HepG2 (cell line): ENCODE results near the gene WDR43. TPM values are rescaled to one million over a fixed set of nuclear protein-coding genes. Genes with fewer than 3 reads are reported as not detected.

Experiments used
- ATAC-seq: fragments of 200-7000 bp; cut with Tn5 transposase; 3 replicates; pipeline ENCODE4 v1.9.1; 2020; ENCODE audit warnings: mild to moderate bottlenecking, moderate library complexity
- BruUV-seq: library from RNA; stranded (reverse); fragments of 400-500 nt; replicated peaks from 2 replicates; lab custom pipeline; 2021; lab: Mats Ljungman, UMichigan
- CTCF ChIA-PET: fragments of 300-600 bp; formaldehyde crosslinking; extraction: SDS; loops from one replicate; lab custom pipeline; 2021; ENCODE audit warnings: low total read pairs, inconsistent platforms, low intra/inter-chr PET ratio; lab: Yijun Ruan, JAX
- POLR2A ChIA-PET: fragments of 350-600 bp; sonication (Branson Sonifier 250); formaldehyde crosslinking; loops from one replicate; lab custom pipeline; 2020; ENCODE audit warnings: antibody characterized with exemption, inconsistent platforms; lab: Yijun Ruan, JAX
- DNase-seq: peaks from one replicate; pipeline ENCODE4 v3.0.0-alpha.2; 2015; ENCODE audit warnings: low spot score
- FAIRE-seq: peaks from 3 replicates; lab custom pipeline; 2011; peaks lifted over from hg19 to GRCh38; lab: Jason Lieb, UNC
- H2AFZ ChIP-seq: one replicate; pipeline ENCODE4 v1.6.1; 2011; ENCODE audit warnings: low read length, inconsistent platforms
- H3K27ac ChIP-seq: fragments of 300-600 bp; 3 replicates; pipeline ENCODE4 v1.8.0; 2011; ENCODE audit warnings: mixed run types, mild to moderate bottlenecking, mixed read lengths, low read length, inconsistent platforms; ENCODE audit not compliant: insufficient read depth; ENCODE audit errors: extremely low read length
- H3K27me3 ChIP-seq, 2 experiments: fragments of 200-600 bp in 1 of 2; 2 replicates in 1 of 2; 3 replicates in 1 of 2; pipeline versions ENCODE4 v1.6.0 to v1.8.0; 2011; ENCODE audit warnings: low read length in 2 of 2, mild to moderate bottlenecking in 2 of 2, moderate library complexity in 2 of 2, inconsistent platforms in 1 of 2; ENCODE audit not compliant: insufficient read depth in 2 of 2, control insufficient read depth in 1 of 2
- H3K36me3 ChIP-seq, 2 experiments: fragments of 200-600 bp in 1 of 2; replicated peaks in 1 of 2; 2 replicates in 1 of 2; 3 replicates in 1 of 2; pipeline versions ENCODE4 v1.5.1 to v1.8.0; 2011; ENCODE audit warnings: low read length in 2 of 2, inconsistent platforms in 1 of 2; ENCODE audit not compliant: insufficient read depth in 2 of 2, control insufficient read depth in 1 of 2
- H3K4me1 ChIP-seq: 2 replicates; pipeline ENCODE4 v1.5.1; 2012; ENCODE audit warnings: low read length, inconsistent platforms; ENCODE audit not compliant: insufficient read depth
- H3K4me2 ChIP-seq: 2 replicates; pipeline ENCODE4 v1.6.0; 2011; ENCODE audit warnings: low read depth, low read length, inconsistent platforms
- H3K4me3 ChIP-seq, 3 experiments: fragments of 200-600 bp in 1 of 3; sonication (generic), shearing (Covaris generic) in 1 of 3; replicated peaks in 1 of 3; 2 replicates each; pipeline ENCODE4 v1.5.1; 2011 to 2016; ENCODE audit warnings: low read length in 3 of 3, inconsistent platforms in 2 of 3, low read depth in 2 of 3, mild to moderate bottlenecking in 2 of 3, control low read depth in 1 of 3, mixed read lengths in 1 of 3; ENCODE audit not compliant: insufficient read depth in 1 of 3
- H3K79me2 ChIP-seq: one replicate; pipeline ENCODE4 v1.6.1; 2011; ENCODE audit warnings: low read length, inconsistent platforms; ENCODE audit not compliant: insufficient read depth
- H3K9ac ChIP-seq: 2 replicates; pipeline ENCODE4 v1.6.0; 2011; ENCODE audit warnings: mild to moderate bottlenecking, low read depth, low read length, inconsistent platforms; ENCODE audit not compliant: insufficient read depth
- H3K9me3 ChIP-seq: 2 replicates; pipeline ENCODE4 v1.5.1; 2012; ENCODE audit warnings: mild to moderate bottlenecking, low read length
- H4K20me1 ChIP-seq: 2 replicates; pipeline ENCODE4 v1.6.0; 2011; ENCODE audit warnings: inconsistent platforms, mild to moderate bottlenecking, low read length, moderate library complexity; ENCODE audit not compliant: insufficient read depth
- ARNT2 ChIP-seq: sonication (generic); formaldehyde crosslinking; IDR thresholded peaks from 2 replicates; pipeline ENCODE4 v1.8.0; 2022; ENCODE audit warnings: mild to moderate bottlenecking, low read depth, missing genetic modification reagents, moderate library complexity
- HMGXB3 ChIP-seq: sonication (generic); formaldehyde crosslinking; IDR thresholded peaks from 2 replicates; pipeline ENCODE4 v1.4.0; 2020; ENCODE audit warnings: missing genetic modification reagents, borderline replicate concordance
- HOXA5 ChIP-seq: sonication (generic); formaldehyde crosslinking; IDR thresholded peaks from 2 replicates; pipeline ENCODE4 v1.4.0; 2020; ENCODE audit warnings: missing genetic modification reagents
- MIER3 ChIP-seq: IDR thresholded peaks from 2 replicates; pipeline ENCODE4 v1.6.1; 2016; ENCODE audit warnings: missing compliant biosample characterization, borderline replicate concordance
- NR2C2 ChIP-seq: sonication (generic); formaldehyde crosslinking; IDR thresholded peaks from 2 replicates; pipeline ENCODE4 v1.4.0; 2020; ENCODE audit warnings: missing genetic modification reagents, mild to moderate bottlenecking, moderate library complexity, borderline replicate concordance
- SIN3B ChIP-seq: fragments of 150-350 bp; IDR thresholded peaks from 2 replicates; pipeline ENCODE4 v1.6.1; 2014; ENCODE audit warnings: low read length
- TEAD3 ChIP-seq: optimal IDR thresholded peaks from 2 replicates; pipeline ENCODE3; 2016; ENCODE audit warnings: borderline replicate concordance
- TRIM22 ChIP-seq: fragments of 450-650 bp; IDR thresholded peaks from 2 replicates; pipeline ENCODE4 v1.6.1; 2017
- ZFP36L1 ChIP-seq: sonication (generic); formaldehyde crosslinking; IDR thresholded peaks from 2 replicates; pipeline ENCODE4 v1.8.0; 2022; ENCODE audit warnings: mild to moderate bottlenecking, missing genetic modification reagents, moderate library complexity
- ZMYM4 ChIP-seq: sonication (generic); formaldehyde crosslinking; IDR thresholded peaks from 2 replicates; pipeline ENCODE4 v1.8.1; 2023; ENCODE audit warnings: mild to moderate bottlenecking, missing genetic modification reagents
- ZNF280D ChIP-seq: sonication (generic); formaldehyde crosslinking; IDR thresholded peaks from 2 replicates; pipeline ENCODE4 v1.5.1; 2020; ENCODE audit warnings: mild to moderate bottlenecking, missing genetic modification reagents
- ZNF569 ChIP-seq: sonication (generic); formaldehyde crosslinking; IDR thresholded peaks from 2 replicates; pipeline ENCODE4 v1.5.0; 2020; ENCODE audit warnings: mild to moderate bottlenecking, missing genetic modification reagents, moderate library complexity, borderline replicate concordance
- WGBS: methylation state at CpG from one replicate; pipeline ENCODE4 v1.1.6; 2017; ENCODE audit warnings: low lambda C conversion rate; 5-methylcytosine and 5-hydroxymethylcytosine counted together
- in situ Hi-C: cut with HindIII; loops from 2 replicates; pipeline ENCODE4 v1.10.0; 2017; ENCODE audit warnings: low pct_unique_long_range_greater_than_20kb; ENCODE audit not compliant: extremely low pct_ligation_motif_present
- intact Hi-C: fragments of 100-400 bp; cut with micrococcal nuclease; formaldehyde crosslinking; loops from one replicate; pipeline ENCODE4 v1.10.0; 2022; ENCODE audit not compliant: unreplicated experiment
- polyA plus RNA-seq, 8 experiments: library from polyadenylated mRNA; depleted of rRNA in 3 of 8; stranded (reverse) in 7 of 8; unstranded in 1 of 8; fragments of >200 nt; fragmentation: Illumina TruSeq in 4 of 8; extraction: Trizol in 4 of 8; gene quantifications; 2 replicates each; pipeline versions ENCODE4 v1.2.1 to v1.2.3, GENCODE V29; 2011 to 2016; ENCODE audit warnings: low read depth in 4 of 8, missing spikeins in 1 of 8, mixed read lengths in 1 of 8; ENCODE audit not compliant: insufficient read depth in 1 of 8
- total RNA-seq, 5 experiments: library from RNA; depleted of rRNA; stranded (reverse); fragments of >200 nt; fragmentation: Illumina TruSeq; extraction: Trizol; gene quantifications; 2 replicates each; pipeline ENCODE4 v1.2.3, GENCODE V29; 2016; ENCODE audit warnings: low read depth in 1 of 5

WDR43 gene
- total and polyA plus RNA-seq, 2 of the 13 experiments (the other 11 are each of a cell fraction or from before 2014, with no cell fraction given): 121 to 167 TPM

GRCh38 chr2:28951910-28952835, 57.7 kb downstream of the WDR43 start:
- Histone ChIP-seq H2AFZ (no peak overlapping the region), H3K4me2 (peak overlapping the region; percentile 69), H3K9me3 (peaks cover 6% of the 10 kb centered on the region; the same call in 1 of the 2 replicates), H3K36me3 (peaks cover 4 to 12% of the 10 kb centered on the region in 2 experiments; a peak in 4 of 5 replicates), H3K79me2 (no peaks in the 10 kb centered on the region), H3K4me1 (peaks cover 40% of the 10 kb centered on the region), H3K27me3 (no peaks in the 10 kb centered on the region), H3K9ac (peak overlapping the region; percentile 8; the same call in 1 of the 2 replicates), H3K4me3 (peak overlapping the region; percentile 7 to 35 (median 8); a peak in 3 of 6 replicates), H4K20me1 (peaks cover 3% of the 10 kb centered on the region; the same call in 1 of the 2 replicates), H3K27ac (peak overlapping the region; percentile 26)
- ChIA-PET POLR2A (interaction anchor here (0.9 to 1.5 kb wide), 3 partner anchors 9 to 82 kb away, joined by 3 to 6 read pairs (median 4); partner anchors contain the start of gene TRMT61B), CTCF (no interaction called here)
- intact Hi-C loops: loop anchor here (10.0 kb wide), 1 partner anchor 893 kb away; no protein-coding TSS in a partner anchor
- in situ Hi-C loops: loop anchor here (25.0 kb wide), 1 partner anchor 1110 kb away; no protein-coding TSS in a partner anchor
- ATAC-seq (peak; percentile 69), FAIRE-seq (peak; percentile 81), DNase-seq (peak; percentile 85)
- 3% methylated on average over 13 of the region's 13 CpGs for WGBS
- BruUV-seq: no TSS peak
- TF ChIP-seq TRIM22: no peak
- 0 out of 2 replicates have a peak, but pooled peaks have one; percentile 55 for TF ChIP-seq NR2C2
- TF ChIP-seq HMGXB3: peak; percentile 24; the same call in 1 of the 2 replicates
- no peak for TF ChIP-seq ZNF569 (CRISPR knock-in tag)
- peak; percentile 60; the same call in 1 of the 2 replicates for TF ChIP-seq ZNF280D (CRISPR knock-in tag)
- TF ChIP-seq ZMYM4: peak; percentile 41; the same call in 1 of the 2 replicates
- no peak for TF ChIP-seq ZFP36L1 (CRISPR knock-in tag)
- peak; percentile 51 for TF ChIP-seq TEAD3
- TF ChIP-seq HOXA5 (CRISPR knock-in tag): peak; percentile 23; the same call in 1 of the 2 replicates
- 0 out of 2 replicates have a peak, but pooled peaks have one; percentile 68 for TF ChIP-seq MIER3
- TF ChIP-seq ARNT2 (CRISPR knock-in tag): peak; percentile 31; the same call in 1 of the 2 replicates
- TF ChIP-seq SIN3B: no peak
